Astrocyte (in vitro differentiated cells and primary cell): Measurements from ENCODE around the gene FRMD4A. TPM values are rescaled to one million over a fixed set of nuclear protein-coding genes. Genes with fewer than 3 reads are reported as not detected.
"Not testable (repeated sequence)": the region's sequence is repeated elsewhere in the genome, so short reads cannot be mapped to it uniquely, and the experiment has no call there.

Source experiments
- DNase-seq: peaks from one replicate; pipeline ENCODE4 v3.0.0-alpha.2; 2010; ENCODE audit warnings: low read depth
- FAIRE-seq: peaks from 2 replicates; lab custom pipeline; 2011; peaks lifted over from hg19 to GRCh38; lab: Jason Lieb, UNC
- H2AFZ ChIP-seq: 2 replicates; pipeline ENCODE4 v1.6.0; 2012; ENCODE audit warnings: low read depth, low read length, inconsistent platforms
- H3K27ac ChIP-seq: 2 replicates; pipeline ENCODE4 v1.5.1; 2011; ENCODE audit warnings: low read depth, low read length, inconsistent platforms
- H3K27me3 ChIP-seq: 2 replicates; pipeline ENCODE4 v1.6.0; 2011; ENCODE audit warnings: low read length, inconsistent platforms; ENCODE audit not compliant: insufficient read depth
- H3K36me3 ChIP-seq: 2 replicates; pipeline ENCODE4 v1.5.1; 2011; ENCODE audit warnings: low read length, inconsistent platforms; ENCODE audit not compliant: insufficient read depth
- H3K4me1 ChIP-seq: 2 replicates; pipeline ENCODE4 v1.5.1; 2011; ENCODE audit warnings: low read length, inconsistent platforms; ENCODE audit not compliant: insufficient read depth
- H3K4me2 ChIP-seq: 2 replicates; pipeline ENCODE4 v1.6.0; 2012; ENCODE audit warnings: low read length, inconsistent platforms
- H3K4me3 ChIP-seq: 2 replicates; pipeline ENCODE4 v1.5.1; 2011; ENCODE audit warnings: low read depth, mild to moderate bottlenecking, low read length, inconsistent platforms; ENCODE audit not compliant: insufficient read depth
- H3K79me2 ChIP-seq: 2 replicates; pipeline ENCODE4 v1.6.0; 2012; ENCODE audit warnings: mild to moderate bottlenecking, low read length, inconsistent platforms; ENCODE audit not compliant: insufficient read depth
- H3K9ac ChIP-seq: 2 replicates; pipeline ENCODE4 v1.6.0; 2012; ENCODE audit warnings: mild to moderate bottlenecking, low read length, inconsistent platforms
- H3K9me3 ChIP-seq: 2 replicates; pipeline ENCODE4 v1.5.1; 2012; ENCODE audit warnings: low read depth, mild to moderate bottlenecking, low read length, inconsistent platforms; ENCODE audit not compliant: insufficient read depth
- H4K20me1 ChIP-seq: 2 replicates; pipeline ENCODE4 v1.6.0; 2012; ENCODE audit warnings: low read length, inconsistent platforms; ENCODE audit not compliant: insufficient read depth
- H3K27ac Mint-ChIP-seq: one replicate; pipeline ENCODE4 v1.8.0; 2021; ENCODE audit warnings: mild to moderate bottlenecking, mixed read lengths; ENCODE audit not compliant: unreplicated experiment
- H3K27me3 Mint-ChIP-seq: one replicate; pipeline ENCODE4 v1.8.0; 2021; ENCODE audit warnings: low read depth, mixed read lengths; ENCODE audit not compliant: unreplicated experiment
- H3K36me3 Mint-ChIP-seq: one replicate; pipeline ENCODE4 v1.8.0; 2021; ENCODE audit warnings: low read depth, mixed read lengths; ENCODE audit not compliant: unreplicated experiment
- H3K4me1 Mint-ChIP-seq: one replicate; pipeline ENCODE4 v1.8.0; 2021; ENCODE audit warnings: low read depth, mixed read lengths; ENCODE audit not compliant: unreplicated experiment
- H3K4me3 Mint-ChIP-seq: one replicate; pipeline ENCODE4 v1.8.0; 2021; ENCODE audit warnings: mild to moderate bottlenecking, moderate library complexity, mixed read lengths; ENCODE audit not compliant: unreplicated experiment
- H3K9me3 Mint-ChIP-seq: one replicate; pipeline ENCODE4 v1.8.0; 2021; ENCODE audit warnings: mild to moderate bottlenecking, mixed read lengths; ENCODE audit not compliant: unreplicated experiment
- CTCF ChIP-seq: IDR thresholded peaks from 2 replicates; pipeline ENCODE4 v1.5.1; 2011; ENCODE audit warnings: low read depth, mild to moderate bottlenecking, inconsistent platforms, low read length, moderate library complexity; ENCODE audit not compliant: insufficient read depth
- EZH2 ChIP-seq: IDR thresholded peaks from 2 replicates; pipeline ENCODE4 v1.6.1; 2012; ENCODE audit warnings: mild to moderate bottlenecking, low read length, inconsistent platforms; ENCODE audit not compliant: insufficient read depth
- total RNA-seq: library from RNA; stranded (reverse); gene quantifications from 2 replicates; pipeline ENCODE4 v1.2.1, GENCODE V29; 2021

FRMD4A gene
- total RNA-seq, 1 donor from 2014 or later = 82.5 TPM

- no peaks in the 10 kb centered on the region for H3K9me3 ChIP-seq
- no peaks in the 10 kb centered on the region for H3K9me3 Mint-ChIP-seq
- H4K20me1 ChIP-seq = no peaks in the 10 kb centered on the region
- no peak overlapping the region for H2AFZ ChIP-seq
- FAIRE-seq (no peak), DNase-seq (peak; percentile 52)
- TF ChIP-seq CTCF (no peak), EZH2 (no peak)
- H3K4me1 Mint-ChIP-seq = peaks cover 23% of the 10 kb centered on the region
- H3K36me3 ChIP-seq = peaks cover 19% of the 10 kb centered on the region
- no peaks in the 10 kb centered on the region for H3K27me3 ChIP-seq
- peaks cover 4% of the 10 kb centered on the region for H3K36me3 Mint-ChIP-seq
- H3K4me1 ChIP-seq = peaks cover 33% of the 10 kb centered on the region
- no peaks in the 10 kb centered on the region for H3K79me2 ChIP-seq
- H3K4me3 ChIP-seq = no peak overlapping the region
- peak overlapping the region; percentile 21 for H3K4me2 ChIP-seq
- peak overlapping the region; percentile 69 for H3K27ac ChIP-seq
- no peaks in the 10 kb centered on the region for H3K27me3 Mint-ChIP-seq
- peak overlapping the region; percentile 74 for H3K9ac ChIP-seq
- no peak overlapping the region for H3K4me3 Mint-ChIP-seq
- H3K27ac Mint-ChIP-seq = peak overlapping the region; percentile 92
Observed at GRCh38 chr10:13787015-13787421, 543.7 kb downstream of the FRMD4A start.

GRCh38 chr10:13784067-13784466, 546.7 kb downstream of the FRMD4A start:
- no peaks in the 10 kb centered on the region for H3K79me2 ChIP-seq
- TF ChIP-seq CTCF = no peak
- TF ChIP-seq EZH2 = no peak
- peaks cover 23% of the 10 kb centered on the region for H3K4me1 ChIP-seq
- no peaks in the 10 kb centered on the region for H3K9me3 ChIP-seq
- H4K20me1 ChIP-seq = no peaks in the 10 kb centered on the region
- no peaks in the 10 kb centered on the region for H3K27me3 ChIP-seq
- H3K27ac ChIP-seq = no peak overlapping the region
- no peak overlapping the region for H3K4me3 ChIP-seq
- Mint-ChIP-seq H3K36me3 (peaks cover 7% of the 10 kb centered on the region), H3K9me3 (no peaks in the 10 kb centered on the region), H3K27me3 (no peaks in the 10 kb centered on the region), H3K27ac (peak overlapping the region; percentile 10), H3K4me3 (peak overlapping the region; percentile 1), H3K4me1 (peaks cover 21% of the 10 kb centered on the region)
- H3K4me2 ChIP-seq = no peak overlapping the region
- no peak overlapping the region for H2AFZ ChIP-seq
- H3K36me3 ChIP-seq = peaks cover 6% of the 10 kb centered on the region
- H3K9ac ChIP-seq = no peak overlapping the region
- DNase-seq (peak; percentile 30), FAIRE-seq (peak; percentile 49)

- H3K4me2 ChIP-seq = no peak overlapping the region
- H3K27me3 ChIP-seq = no peaks in the 10 kb centered on the region
- Mint-ChIP-seq H3K27ac (no peak overlapping the region), H3K4me1 (peaks cover 16% of the 10 kb centered on the region), H3K36me3 (peaks cover 10% of the 10 kb centered on the region), H3K9me3 (no peaks in the 10 kb centered on the region), H3K4me3 (no peak overlapping the region), H3K27me3 (no peaks in the 10 kb centered on the region)
- FAIRE-seq (no peak), DNase-seq (no peak)
- no peaks in the 10 kb centered on the region for H3K9me3 ChIP-seq
- H3K4me1 ChIP-seq = peaks cover 19% of the 10 kb centered on the region
- H2AFZ ChIP-seq = no peak overlapping the region
- H3K27ac ChIP-seq = no peak overlapping the region
- H3K4me3 ChIP-seq = no peak overlapping the region
- no peaks in the 10 kb centered on the region for H3K79me2 ChIP-seq
- no peaks in the 10 kb centered on the region for H4K20me1 ChIP-seq
- H3K36me3 ChIP-seq = peaks cover 8% of the 10 kb centered on the region
- TF ChIP-seq EZH2 (no peak), CTCF (no peak)
- H3K9ac ChIP-seq = no peak overlapping the region
Observed at GRCh38 chr10:13779748-13780147, 551.0 kb downstream of the FRMD4A start.

GRCh38 chr10:13778693-13778960, 552.1 kb downstream of the FRMD4A start:
- DNase-seq, H3K36me3 ChIP-seq, H3K9ac ChIP-seq, H3K27ac ChIP-seq, H3K27me3 ChIP-seq, H3K79me2 ChIP-seq, H3K9me3 ChIP-seq, H3K27ac Mint-ChIP-seq, H3K4me2 ChIP-seq, H3K9me3 Mint-ChIP-seq, H3K4me3 Mint-ChIP-seq, H2AFZ ChIP-seq, H4K20me1 ChIP-seq, H3K27me3 Mint-ChIP-seq, H3K4me3 ChIP-seq, FAIRE-seq: not testable (repeated sequence)
- Mint-ChIP-seq H3K36me3 (peaks cover 12% of the 10 kb centered on the region), H3K4me1 (peaks cover 11% of the 10 kb centered on the region)
- peaks cover 19% of the 10 kb centered on the region for H3K4me1 ChIP-seq
